ENCODE results near the gene RGS17.
A peak's percentile ranks its signal among the peaks of the same experiment; 100 is the strongest.
"Not testable (repeated sequence)": the region's sequence is repeated elsewhere in the genome, so short reads cannot be mapped to it uniquely, and the experiment has no call there.

RGS17 gene, protein sequence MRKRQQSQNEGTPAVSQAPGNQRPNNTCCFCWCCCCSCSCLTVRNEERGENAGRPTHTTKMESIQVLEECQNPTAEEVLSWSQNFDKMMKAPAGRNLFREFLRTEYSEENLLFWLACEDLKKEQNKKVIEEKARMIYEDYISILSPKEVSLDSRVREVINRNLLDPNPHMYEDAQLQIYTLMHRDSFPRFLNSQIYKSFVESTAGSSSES

DNA sequence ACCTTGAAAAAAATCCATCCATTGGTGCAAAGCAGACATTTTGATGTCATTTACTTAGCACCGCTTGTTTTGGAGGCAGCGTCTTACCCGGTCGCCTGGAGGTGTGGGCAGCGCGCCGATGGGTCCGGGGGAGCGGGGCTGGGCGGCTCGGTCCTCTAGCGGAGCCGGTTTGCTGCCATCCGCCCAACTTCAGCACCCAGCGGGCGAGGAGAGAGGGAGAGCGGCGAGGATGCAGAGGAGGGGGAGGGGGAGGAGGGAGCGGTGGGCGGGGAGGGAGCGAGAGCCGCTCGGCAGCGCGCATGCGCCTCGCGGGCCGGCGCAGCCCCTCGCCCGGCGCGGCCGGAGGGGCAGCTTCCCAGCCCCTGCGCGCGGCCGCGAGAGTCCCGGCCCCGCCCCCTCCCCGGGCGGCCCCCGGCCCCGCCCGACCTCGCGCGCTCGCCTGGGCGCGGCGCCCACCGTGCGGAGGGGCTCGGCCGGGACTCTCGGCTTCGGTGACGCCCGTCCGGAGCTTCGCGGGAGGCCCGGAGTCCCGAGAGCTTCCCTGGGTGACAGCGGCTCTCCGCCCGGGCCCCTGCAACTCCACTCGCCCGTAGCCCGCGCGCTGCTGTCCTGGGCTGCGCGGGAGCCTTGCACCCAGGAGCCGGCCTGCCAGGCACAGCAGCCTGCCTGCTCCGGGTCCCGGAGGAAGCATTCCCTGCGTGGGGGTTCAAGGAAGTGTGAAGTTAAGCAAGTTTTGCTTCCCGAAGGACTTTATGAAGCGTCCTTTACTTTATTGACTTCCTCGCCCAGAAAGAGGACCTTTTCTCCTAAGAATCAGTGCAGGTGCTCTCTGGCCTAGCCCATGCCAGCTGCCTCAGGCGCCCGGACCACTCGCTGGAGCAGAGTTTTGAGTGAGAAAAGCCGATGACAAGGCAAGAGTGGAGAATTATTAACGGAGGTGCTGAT is at the start of gene RGS17:
RGS17 (minus strand) TSS at position 246 of the 945 bp plus-strand sequence. CDS start 87,264 bp downstream, outside the sequence.
- DNase-seq (ENCODE audit: low spot score): peak; percentile 75

DNA sequence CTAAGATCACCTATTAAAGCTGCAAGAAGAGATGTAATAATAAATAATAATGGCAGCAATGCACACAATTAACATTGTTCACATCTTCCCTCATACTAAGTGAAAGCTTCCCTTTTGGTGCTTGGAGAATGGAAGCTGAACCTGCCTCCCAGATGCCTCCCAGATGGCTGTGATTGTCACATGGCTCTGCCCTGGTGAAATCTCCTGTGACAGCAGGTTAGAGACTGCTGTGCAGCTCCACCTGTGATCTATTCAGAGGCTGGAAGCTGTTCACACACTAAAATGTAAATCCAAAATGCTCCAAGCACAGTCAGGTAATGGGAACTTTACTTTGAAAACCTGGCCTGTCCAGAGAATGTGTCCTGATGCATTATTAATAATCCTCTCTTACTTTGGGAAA is 41.7 kb upstream of the RGS17 start:
- DNase-seq (ENCODE audit: low spot score): no peak

DNA sequence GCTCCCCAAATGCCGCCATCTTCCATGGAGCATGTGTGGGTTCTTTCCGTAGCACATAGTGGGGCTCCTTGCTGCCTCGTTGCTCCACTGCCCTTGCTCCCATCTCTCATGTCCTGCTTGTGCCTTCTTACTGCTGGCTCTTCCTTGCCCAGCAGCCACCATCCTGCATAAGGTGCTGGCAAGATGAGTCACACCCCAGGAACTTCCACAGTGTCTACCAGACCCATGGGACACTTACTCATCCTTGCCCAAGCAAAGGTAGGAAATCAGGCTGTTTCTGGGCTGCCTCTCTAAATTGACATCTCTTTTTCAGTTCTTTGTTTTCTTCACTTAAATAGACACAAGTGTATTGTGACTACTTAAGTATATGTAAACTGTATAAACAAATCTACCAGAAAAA is 39.4 kb upstream of the RGS17 start:
- no peak for DNase-seq (ENCODE audit: low spot score)

DNA sequence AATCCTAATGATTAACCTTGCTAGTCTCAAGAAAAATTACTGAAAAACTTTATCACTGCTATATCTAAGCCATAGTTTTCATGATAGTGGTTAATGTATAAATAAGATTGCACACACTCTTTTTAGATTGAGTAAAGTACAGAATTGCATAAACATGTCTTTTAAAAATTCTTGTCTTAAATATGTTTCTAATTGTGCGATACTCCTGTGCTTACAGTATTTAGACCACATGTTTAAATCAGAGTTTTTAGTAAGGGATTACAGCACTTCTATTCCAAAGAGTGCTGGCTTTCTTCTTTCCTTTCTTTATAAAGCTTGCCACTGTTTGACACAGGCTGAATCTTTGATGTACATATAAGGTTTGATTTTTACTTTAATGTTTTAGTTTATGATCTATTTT is 36.8 kb upstream of the RGS17 start:
- no peak for DNase-seq (ENCODE audit: low spot score)

DNA sequence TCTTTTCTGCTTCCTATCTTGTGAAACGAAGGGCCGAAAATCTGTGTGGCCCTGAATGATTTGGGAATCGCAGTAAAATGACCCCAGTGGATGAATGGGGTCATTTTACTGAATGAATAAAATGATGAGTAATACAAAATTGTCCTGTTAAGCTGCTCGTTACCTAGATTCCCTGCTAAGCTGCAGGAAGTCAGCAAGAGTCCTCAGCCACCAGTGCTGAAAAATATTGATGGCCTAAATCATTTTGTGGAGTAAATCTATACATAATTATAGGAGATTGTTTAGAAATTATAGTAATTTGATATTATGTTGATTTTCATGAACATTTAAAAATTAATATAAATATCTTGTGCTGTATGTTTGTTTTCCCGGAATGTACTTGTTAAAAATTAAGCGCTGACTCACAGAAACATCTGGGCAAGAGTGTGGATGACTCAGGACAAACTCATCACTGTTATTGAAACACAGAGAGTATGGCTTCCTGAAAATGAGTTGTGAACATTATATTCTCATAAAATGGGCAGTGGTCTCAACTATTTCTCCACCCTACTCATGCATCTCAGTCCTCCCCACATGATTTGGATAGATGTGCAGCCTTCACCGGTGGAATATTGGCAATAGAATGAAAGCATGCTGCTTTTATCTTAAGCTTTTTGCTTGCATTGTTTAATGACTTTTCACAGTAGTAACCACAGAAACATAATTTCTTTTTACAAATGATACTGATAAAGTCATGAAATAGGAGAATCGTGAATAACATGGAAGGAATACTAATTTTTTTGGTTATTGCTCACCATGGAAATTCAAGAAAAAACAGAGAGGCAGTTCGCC is 36.2 kb upstream of the RGS17 start:
- DNase-seq (ENCODE audit: low spot score): no peak

DNA sequence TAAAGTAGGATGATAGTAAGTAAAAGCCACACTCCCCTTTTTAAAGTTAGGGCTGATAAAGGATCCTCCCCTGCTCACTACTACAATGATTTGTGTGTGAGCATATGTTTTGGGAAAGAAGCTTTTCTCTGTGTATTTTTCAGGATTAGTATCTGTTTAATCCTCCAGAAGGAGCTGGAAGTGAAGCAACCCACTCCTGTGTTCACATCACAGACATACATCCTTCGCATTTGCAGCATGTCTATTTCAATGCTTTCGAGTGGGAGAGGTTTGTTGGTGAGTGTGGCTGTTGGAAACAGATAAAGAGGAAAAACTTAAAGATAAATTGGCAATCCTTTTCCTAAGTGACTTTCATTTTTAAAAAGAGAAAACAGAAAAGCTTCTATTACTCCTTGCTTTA is 31.6 kb upstream of the RGS17 start:
- DNase-seq (ENCODE audit: low spot score): no peak

DNA sequence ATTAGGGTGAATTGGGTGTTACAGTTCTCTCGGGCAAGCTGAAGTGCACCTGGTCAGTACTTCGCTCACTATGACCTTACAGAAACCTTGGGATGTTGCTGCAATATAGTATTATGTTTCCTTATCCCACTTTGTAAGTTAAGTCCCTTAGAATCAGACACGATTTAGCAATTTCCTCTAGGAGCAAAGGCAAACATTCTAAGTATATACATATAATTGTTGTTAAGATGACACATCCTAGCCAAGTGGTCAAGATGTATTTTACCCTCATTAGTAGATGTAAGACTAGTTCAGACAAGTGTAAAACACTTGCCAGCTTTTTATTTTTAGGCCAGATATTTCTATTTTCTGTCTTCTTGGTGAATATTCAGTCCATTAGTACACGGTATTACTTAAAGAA is 31.1 kb upstream of the RGS17 start:
- DNase-seq (ENCODE audit: low spot score): no peak

DNA sequence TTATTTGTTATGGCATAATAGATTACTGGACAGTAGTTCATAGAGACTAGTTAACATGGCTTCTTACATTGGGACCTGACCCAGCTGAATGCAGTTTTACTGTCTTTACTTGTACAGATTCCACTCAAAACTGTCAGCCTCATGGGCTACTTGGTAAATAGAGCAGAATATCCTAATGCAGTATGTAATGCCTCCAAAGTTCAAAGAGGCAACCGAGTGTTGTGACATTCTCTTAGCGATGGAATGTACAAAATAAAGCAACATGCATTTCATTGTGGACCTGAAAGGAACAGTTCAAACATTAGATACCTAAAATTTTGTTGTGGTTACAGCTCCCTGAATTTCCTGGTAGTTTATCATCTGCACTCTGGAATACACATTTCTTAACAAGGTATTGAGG is 29.1 kb upstream of the RGS17 start:
- DNase-seq (ENCODE audit: low spot score): no peak

DNA sequence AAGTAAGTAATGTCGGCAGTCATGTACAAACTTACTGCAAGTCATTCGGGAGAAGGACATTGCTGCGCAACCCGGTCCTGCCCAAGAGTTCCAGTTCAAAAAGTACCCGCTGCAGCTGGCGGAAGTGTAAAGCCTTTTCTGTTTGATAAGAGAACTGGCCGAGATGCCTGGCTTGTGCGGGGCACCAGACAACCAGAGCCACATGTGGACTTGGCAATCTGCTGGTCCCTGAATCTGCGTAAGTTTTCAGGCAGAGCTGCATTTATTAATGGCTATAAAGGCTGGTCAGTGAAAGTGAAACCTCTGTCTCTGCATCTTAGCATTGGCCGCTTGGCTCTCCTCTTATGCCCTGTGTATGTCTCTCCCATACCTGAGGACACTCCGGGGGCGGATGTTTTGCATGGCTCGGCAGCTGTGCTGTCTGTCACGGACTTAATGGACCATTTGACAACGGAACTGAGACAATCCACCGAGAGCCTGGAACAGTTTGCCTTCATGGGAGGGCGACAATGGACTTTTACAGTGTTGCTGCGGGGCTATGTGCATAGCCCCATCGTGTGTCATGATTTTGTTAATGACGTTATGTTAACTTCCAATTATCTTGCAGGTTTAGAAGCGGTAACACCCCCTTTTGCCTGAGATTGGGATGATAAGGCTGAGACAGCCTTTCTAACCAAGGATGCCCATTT is 19.8 kb upstream of the RGS17 start:
- DNase-seq (ENCODE audit: low spot score): no peak

DNA sequence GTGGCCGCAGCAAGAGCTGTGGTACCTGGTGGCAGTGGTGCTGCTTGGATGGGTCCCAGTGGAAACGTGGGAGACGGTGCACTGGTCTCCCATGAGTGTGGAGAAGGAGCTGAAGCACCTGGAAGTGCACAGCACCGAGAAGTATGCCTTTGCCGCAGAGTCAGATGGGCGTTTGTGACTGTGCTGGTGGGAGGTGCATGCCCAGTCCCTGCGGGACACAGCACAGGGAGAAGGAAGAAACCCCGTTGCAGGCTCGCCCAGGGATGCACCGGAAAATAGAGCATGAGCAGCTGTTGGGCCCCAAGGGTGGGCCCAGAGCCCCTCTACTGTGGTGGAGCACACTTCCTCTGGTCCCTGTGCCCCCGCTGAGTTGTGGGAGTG is 19.3 kb upstream of the RGS17 start:
- no peak for DNase-seq (ENCODE audit: low spot score)

DNA sequence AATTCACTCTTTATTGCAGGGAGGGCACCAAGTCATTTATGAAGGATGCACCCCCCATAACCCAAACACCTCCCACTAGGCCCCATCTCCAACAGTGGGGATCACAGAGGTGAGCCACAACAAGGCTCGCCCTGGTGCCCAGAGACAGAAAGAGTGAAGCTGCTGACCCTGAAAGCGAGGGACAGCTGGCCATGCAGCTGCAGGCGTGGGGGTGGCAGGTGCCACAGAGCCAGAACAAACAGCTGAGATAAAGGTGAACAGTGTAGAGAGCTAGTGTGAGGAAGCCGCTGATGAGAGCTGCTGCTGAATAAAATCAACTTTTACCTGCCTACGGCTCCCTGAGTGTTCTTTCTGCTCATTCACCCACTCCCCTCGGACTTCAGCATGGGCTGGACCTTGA is 18.8 kb upstream of the RGS17 start:
- DNase-seq (ENCODE audit: low spot score): no peak

DNA sequence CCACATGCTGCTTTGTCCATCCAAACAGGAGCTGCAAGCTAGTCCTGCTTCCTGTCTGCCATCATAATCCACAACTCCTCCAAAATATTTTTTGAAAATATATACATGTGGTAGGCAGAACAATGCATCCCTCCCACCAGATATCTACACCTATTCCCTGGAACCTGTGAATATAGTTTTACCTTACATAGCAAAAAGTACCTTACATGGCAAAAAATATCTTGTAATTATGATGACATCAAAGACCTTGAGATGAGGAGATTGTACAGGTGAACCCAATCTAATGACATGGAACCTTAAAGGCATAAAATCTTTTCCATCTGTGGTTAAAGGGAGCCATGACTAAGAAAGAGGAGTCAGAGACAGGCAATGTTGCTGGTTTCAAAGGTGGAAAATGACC is 15.3 kb upstream of the RGS17 start:
- DNase-seq (ENCODE audit: low spot score): no peak

DNA sequence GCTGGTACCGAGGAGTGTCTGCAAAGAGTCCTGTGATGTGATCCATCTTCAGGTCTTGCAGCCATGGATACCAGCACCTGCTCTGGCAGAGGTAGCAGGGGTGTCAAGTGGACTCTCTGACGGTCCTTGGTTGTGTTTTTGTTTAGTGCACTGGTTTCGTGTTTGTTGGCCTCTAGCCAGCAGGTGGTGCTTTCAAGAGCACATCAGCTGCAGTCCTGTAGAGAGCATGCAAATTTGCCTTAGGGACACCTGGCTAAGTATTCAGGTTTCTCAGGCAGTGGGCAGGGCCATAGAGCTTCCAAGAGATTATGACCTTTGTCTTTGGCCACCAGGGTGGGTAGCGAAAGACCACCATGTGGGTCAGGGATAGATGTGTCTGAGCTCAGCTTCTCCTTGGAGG is 14.5 kb upstream of the RGS17 start:
- no peak for DNase-seq (ENCODE audit: low spot score)

DNA sequence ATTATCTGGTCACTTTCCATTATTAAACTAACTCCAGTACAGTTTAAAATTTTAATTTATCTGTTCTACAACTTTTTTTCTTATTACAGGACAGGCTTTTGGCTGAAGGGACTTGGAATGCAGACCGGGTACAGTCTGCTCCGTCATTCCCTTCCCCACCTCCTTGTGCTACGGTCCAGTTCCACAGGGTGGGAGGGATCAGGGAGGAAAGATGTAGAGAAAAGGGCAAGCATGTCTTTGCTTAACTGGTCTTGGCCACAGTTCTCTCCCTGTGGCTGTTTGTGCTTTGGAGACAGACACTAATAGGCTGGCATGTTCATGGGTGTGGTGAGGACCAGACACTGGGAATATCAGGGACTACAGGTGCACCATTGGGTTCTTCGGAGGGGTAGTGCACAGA is 12.1 kb upstream of the RGS17 start:
- no peak for DNase-seq (ENCODE audit: low spot score)

DNA sequence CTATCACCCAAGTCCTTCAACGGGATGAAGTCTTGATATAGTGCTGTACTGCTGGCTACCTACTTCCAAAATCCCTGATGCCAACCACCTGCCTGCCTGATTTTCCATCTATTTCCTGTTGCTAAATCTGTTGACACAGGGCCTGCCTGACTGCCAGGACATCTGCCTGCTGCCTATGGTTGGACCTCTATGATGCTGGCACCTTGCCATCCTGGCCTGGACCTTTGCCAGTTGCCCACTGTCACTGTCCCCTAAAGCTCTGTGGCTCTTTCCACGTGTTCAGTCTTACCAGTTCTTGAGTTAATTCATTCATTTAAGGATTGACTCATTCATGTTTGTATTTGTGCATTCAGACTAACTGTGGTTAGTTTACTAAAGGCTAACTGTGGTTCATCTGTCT is 9.2 kb upstream of the RGS17 start:
- no peak for DNase-seq (ENCODE audit: low spot score)

DNA sequence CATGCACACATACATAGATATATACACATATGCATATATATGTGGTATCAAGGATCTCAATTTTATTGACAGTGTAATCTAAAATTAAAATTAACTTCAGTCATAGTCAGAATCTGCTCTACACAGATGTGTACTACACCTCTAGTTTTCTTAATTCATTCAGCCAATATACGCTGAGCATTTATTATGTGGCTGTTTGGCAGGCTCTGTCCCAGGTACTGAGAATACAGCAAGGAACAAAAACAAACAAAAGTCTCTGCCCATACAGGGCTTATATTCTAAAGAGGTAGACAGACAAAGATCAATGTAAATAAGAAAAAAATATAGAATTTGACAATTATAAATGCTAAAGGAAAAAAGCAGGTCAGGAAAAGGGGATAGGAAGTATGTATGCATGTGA is 7.8 kb upstream of the RGS17 start:
- no peak for DNase-seq (ENCODE audit: low spot score)

DNA sequence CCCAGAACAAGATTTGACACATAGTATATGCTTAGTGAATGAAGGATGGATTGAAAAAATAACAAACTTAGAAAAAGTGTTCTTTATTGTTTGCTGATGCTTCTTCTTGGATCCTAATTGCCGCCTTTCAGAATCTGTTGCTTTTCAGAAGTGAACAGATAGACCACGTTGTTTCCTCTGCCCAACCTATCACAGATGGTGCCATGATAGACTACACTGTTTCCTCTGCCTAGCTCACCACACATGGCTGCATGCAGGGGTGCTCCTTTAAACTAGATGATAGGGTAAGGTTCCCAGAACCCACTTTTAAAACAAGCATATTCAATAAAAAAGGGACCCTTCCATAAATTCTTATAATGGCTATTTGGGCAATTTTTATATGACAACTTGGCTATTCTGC is 4.6 kb upstream of the RGS17 start:
- DNase-seq (ENCODE audit: low spot score): no peak

DNA sequence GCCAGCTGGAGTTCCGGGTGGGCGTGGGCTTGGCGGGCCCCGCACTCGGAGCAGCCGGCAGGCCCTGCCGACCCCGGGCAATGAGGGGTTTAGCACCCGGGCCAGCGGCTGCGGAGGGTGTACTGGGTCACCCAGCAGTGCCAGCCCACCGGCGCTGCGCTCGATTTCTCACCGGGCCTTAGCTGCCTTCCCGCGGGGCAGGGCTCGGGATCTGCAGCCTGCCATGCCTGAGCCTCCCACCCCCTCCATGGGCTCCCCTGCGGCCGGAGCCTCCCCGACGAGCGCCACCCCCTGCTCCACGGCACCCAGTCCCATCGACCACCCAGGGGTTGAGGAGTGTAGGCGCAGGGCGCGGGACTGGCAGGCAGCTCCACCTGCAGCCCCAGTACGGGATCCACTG is 2.6 kb upstream of the RGS17 start:
- DNase-seq (ENCODE audit: low spot score): not testable (repeated sequence)

DNA sequence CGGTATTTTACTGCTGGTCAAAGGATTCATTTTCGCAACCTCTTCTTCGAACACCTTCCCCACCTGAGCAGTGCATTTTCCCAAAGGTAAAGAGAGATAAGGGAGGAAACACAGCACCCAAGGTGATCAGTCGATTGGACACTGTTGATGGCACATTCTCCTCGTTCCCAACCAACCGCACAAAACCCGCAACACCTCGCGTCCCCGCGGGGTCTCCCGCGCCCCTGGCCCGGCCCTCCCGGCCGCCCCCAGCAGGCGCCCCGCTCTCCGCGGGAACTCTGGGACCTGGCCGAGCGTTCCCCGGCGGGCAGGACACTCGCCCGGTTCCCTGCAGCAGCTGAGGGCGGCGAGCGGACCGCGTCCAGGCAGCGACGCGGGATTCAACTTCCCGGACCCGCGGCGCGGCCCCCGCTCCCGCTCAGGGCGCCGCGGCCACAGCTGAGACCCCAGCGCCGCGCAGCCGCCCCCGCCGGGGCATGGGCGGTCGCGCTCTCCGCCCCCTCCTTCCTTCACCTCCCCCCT is 506 bp downstream of the RGS17 start:
- peak; percentile 3 for DNase-seq (ENCODE audit: low spot score)

DNA sequence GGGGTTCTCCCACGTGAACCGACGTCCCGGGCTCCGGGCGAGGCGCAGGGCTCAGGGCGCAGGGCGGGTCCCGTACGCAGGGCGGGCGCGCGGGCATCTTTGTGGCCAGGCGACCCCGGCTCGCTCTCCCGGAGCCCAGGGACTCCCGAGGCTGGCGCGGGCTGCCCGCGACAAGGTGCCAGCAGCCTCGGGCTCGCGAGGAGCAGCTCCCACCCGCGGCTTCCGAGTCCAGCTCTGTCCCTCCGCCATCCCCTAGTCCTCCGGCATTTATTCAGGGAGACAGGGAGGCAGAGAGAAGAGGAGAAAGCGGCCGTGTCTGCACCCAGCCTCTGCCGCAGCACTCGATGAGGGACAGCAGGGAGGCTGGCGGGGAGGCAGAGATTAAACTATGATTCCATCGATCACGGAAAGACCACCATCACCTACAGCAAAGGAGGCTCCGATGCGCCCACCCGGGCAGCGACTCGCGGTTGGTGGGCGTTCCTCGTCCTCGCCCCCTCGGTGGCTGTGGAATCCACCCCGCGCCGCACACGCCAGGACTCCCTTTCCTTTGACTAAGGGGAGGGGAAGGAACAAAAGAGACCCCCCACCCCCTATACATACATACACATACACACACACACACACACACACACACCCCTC is 1.1 kb downstream of the RGS17 start:
- no peak for DNase-seq (ENCODE audit: low spot score)

DNA sequence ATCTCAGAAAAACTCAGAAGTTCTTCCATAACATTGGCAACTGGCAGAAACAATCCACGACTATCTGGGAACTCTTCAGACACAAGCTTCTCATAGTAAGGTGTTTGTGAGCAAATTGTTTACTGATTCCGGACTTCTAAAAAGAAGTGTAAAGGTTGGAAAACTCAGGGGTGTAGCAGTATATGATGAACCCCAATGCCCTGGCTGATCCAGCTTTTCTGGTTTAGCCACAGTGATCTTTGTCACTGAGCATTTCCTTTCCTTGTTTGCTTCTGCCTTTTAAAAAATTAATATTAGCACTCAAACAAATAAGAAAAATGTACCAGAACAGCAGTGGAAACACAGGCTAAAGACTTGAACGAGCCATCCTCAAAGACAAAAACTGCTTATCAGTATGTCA is 4.9 kb downstream of the RGS17 start:
- DNase-seq (ENCODE audit: low spot score): no peak
